Fibroblast of skin of right biceps (primary cell): ENCODE measurements around the gene GUCA1A.
"Not testable (repeated sequence)": the region's sequence is repeated elsewhere in the genome, so short reads cannot be mapped to it uniquely, and the experiment has no call there.

Experiments used
- DNase-seq: peaks from one replicate; pipeline ENCODE4 v3.0.0-alpha.2; 2013

Gene GUCA1A

DNA sequence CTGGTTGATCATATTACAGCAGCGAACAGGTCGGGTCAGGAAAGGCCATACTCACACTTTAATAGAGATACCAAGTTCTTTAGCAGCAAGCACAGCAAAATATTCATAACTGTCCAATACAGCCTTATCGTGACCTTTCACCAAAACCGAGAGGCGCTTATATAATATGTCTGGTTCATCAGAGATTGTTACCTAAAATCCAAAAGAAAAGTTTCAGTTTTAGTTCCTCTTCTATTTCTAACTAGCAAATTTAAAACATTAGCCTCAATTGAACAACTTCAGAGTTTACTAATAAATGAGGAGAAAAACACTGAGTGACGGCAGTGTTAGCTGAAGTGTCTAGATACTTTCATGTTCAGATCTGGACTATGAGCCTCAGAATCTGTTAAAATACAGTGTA, 38.6 kb downstream of the GUCA1A start:
- no peak for DNase-seq

DNA sequence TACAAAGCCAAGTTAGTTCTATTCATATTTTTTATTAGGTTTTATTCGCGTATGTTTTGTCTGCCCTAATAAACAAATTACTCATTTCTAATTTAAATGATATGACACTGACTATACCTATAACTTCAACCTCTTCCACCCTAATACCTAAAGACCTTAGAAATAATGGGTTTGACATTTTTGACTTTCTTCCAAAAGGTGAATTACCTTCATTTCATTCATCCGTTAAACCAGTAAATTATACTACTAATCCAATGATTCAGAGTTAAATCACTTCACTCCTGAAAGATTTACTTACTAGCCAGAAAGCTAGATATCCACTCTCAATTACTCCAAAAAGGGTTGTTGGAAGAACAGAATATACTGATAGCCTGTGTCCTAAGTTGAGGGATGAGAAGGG, 39.3 kb downstream of the GUCA1A start:
- DNase-seq = no peak

- DNase-seq = not testable (repeated sequence)
Measured at GRCh38 chr6:42216495-42216894, 43.3 kb downstream of the GUCA1A start.

DNA sequence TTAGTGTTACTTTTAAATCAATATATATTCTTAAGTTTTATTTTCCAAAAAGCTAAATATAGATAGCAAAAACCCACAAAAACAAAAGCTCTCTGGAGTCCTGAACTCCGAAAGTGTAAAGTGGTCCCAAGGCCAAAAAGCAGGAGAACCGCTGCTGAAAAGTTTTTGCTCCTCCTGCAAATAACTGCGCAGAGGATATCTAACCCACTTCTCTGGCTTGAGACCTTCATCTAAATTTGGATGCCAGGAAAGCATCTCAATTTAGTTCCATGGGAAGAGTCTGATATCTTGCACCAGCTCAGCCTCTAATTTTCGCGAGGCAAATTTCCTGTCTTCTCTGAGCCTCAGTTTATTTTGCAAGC, 44.0 kb downstream of the GUCA1A start:
- no peak for DNase-seq

GRCh38 chr6:42217519-42218367, 44.6 kb downstream of the GUCA1A start, which contains the start of gene MRPS10:
Gene MRPS10 (minus strand): TSS chr6:42217861. CDS start chr6:42217849, 12 bp downstream.
- peak; percentile 95 for DNase-seq

DNA sequence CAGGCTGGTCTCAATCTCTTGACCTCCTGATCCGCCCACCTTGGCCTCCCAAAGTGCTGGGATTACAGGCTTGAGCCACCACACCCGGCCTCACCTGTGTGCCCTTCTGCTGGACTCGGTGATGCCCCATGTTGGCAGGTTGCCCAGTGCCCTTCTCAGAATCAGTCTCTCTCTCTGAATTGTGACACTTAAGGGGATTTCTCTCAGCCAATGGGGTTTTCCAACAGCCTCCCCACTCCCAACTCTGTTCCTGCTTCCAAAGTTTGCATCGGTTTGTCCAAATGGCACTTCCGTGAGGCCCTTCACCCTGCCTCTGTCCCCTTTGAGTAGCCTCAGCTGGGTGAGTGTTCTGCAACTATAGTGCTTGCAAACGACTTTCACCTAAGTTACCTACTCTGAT, 47.6 kb downstream of the GUCA1A start:
- no peak for DNase-seq

DNA sequence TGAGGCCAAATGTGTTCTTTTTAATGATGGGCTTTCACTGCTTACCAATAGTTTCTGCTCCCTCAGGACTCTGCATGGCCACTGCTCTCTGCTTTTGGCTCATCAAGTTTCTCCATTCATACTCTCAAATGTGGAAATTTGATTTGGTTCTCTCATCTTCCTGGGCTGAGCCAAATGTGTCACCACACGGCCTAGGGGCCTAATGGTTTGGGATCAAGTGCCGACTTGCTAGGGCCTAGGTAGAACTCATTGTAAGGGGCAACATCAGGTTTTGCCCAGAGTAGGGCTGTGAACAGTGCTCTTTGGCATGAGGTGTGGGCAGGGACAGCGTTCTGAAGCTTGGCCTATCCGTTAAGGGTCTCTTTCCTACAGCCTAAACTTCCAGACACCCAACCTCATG, 48.4 kb downstream of the GUCA1A start:
- no peak for DNase-seq

DNA sequence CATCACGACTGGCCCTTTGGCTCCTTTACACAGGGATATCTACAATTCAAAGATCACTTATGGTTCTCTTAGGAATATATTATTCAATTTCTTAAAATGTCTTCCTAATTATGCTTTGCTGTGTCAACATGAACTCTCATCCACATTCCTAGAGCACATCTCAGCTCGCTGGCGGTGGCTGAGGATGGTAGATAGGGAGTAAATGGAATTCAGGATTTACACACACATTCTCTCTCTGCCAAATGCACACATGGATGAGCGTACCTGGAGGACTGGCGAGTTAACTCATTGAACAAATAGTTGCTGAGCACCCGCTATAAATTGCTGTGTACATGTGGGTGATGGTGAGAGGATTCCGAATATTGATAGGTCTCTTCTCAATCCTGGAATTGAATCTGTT, 49.3 kb downstream of the GUCA1A start:
- no peak for DNase-seq

- DNase-seq = peak; percentile 86
Measured at GRCh38 chr6:42224222-42225028, 51.3 kb downstream of the GUCA1A start.

GRCh38 chr6:42225029-42225339, 51.8 kb downstream of the GUCA1A start:
- DNase-seq = no peak

DNA sequence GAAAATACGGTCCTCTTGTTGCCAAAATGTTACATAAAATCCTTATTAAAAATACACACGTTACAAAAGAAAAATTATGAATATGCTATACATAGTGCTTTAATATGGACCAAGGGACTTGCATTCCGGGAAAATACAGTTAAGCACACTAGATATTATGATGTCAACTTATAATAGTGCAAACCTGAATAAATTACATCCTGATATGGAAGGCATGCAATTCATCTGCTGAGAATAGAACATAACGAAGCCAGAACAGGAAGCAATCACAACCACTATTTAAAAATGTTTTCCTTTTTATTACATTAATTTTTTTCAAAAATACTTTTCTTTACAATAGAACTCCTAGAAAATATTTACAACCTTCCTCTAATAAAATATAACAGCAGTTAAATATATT, 52.3 kb downstream of the GUCA1A start:
- no peak for DNase-seq

GRCh38 chr6:42226161-42226611, 53.0 kb downstream of the GUCA1A start:
- peak; percentile 43 for DNase-seq

GRCh38 chr6:42226645-42227143, 53.5 kb downstream of the GUCA1A start:
- DNase-seq = peak; percentile 32

GRCh38 chr6:42227173-42227850, 54.1 kb downstream of the GUCA1A start:
- DNase-seq = no peak

DNA sequence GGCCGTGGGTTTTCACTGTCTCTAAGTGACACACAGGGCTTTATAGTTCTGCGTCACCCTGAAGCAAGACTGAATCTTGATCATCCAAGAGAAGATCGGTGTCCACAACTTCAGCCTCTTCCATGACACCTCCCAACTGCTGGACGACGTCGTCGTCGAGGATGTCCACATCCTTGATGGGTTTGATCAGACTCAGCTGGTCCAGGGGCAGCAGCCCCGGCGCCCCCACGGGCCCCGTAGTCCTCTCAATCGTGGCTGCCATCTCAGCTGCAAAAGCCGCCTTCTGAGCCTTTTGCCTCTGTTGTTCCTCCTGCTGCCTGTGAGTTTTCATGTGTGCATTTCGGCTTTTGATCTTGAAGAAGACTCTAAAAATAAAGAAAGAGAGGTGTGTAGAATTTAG, 55.1 kb downstream of the GUCA1A start:
- no peak for DNase-seq
